ENCODE results near the gene PROSER3. TPM values are rescaled to one million over a fixed set of nuclear protein-coding genes. Genes with fewer than 3 reads are reported as not detected.
A peak's percentile ranks its signal among the peaks of the same experiment; 100 is the strongest.

PROSER3 gene
- total and polyA plus RNA-seq, 2 of the 13 experiments (the other 11 are each of a cell fraction or from before 2014, with no cell fraction given) = 5.1 to 5.7 TPM

DNA sequence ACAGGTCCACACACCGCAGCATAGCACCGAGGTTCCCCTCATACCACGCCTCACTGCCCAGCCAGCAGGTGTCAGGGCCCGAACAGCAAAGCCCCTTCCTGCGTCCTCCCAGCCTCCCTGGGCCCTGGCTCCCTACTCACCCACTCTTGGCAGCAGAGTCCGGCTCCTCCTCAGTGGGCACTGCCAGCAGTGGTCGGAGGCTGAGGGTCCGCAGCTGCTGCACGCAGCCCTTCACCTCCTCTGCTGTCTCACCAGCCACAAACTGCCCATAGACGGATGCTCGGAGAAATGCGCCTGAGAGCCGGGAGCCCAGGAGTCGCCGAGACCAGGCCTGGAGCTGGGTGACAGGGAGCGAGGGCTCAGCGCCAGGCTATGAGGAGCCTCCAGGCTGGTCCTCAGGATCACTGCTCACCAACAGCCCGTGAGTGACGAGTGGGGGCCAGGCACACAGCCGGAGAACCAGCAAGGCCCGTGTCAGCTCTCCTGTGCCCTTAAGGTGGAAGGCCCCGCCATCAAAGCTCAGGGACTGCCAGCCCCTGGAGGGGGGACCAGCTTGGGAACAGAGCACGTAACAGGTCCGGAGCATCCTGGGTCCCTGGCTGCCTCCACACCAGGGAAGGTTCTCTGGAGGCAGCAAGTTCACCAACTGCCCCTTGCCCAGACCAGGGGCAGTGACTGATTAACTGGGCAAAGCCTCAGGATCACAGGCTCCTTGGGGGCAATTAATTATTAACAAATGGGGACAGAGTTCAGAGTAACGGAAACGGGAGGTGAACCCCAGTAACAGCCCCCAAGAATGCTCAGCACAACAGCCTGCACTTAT is 54.5 kb downstream of the PROSER3 start, which contains the start of gene PRODH2 (continued):
- TF ChIP-seq, protein P1, sequence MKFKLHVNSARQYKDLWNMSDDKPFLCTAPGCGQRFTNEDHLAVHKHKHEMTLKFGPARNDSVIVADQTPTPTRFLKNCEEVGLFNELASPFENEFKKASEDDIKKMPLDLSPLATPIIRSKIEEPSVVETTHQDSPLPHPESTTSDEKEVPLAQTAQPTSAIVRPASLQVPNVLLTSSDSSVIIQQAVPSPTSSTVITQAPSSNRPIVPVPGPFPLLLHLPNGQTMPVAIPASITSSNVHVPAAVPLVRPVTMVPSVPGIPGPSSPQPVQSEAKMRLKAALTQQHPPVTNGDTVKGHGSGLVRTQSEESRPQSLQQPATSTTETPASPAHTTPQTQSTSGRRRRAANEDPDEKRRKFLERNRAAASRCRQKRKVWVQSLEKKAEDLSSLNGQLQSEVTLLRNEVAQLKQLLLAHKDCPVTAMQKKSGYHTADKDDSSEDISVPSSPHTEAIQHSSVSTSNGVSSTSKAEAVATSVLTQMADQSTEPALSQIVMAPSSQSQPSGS (CRISPR knock-in tag; IDR thresholded peaks at IDR 0.05) = peak; percentile 34; the same call in 1 of the 2 replicates
- TF ChIP-seq, protein P2, sequence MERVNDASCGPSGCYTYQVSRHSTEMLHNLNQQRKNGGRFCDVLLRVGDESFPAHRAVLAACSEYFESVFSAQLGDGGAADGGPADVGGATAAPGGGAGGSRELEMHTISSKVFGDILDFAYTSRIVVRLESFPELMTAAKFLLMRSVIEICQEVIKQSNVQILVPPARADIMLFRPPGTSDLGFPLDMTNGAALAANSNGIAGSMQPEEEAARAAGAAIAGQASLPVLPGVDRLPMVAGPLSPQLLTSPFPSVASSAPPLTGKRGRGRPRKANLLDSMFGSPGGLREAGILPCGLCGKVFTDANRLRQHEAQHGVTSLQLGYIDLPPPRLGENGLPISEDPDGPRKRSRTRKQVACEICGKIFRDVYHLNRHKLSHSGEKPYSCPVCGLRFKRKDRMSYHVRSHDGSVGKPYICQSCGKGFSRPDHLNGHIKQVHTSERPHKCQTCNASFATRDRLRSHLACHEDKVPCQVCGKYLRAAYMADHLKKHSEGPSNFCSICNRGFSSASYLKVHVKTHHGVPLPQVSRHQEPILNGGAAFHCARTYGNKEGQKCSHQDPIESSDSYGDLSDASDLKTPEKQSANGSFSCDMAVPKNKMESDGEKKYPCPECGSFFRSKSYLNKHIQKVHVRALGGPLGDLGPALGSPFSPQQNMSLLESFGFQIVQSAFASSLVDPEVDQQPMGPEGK (CRISPR knock-in tag; IDR thresholded peaks at IDR 0.05) = peak; percentile 91
- TF ChIP-seq PITX1 (CRISPR knock-in tag; IDR thresholded peaks at IDR 0.05) (peak; percentile 39; the same call in 1 of the 2 replicates), ZNF567 (CRISPR knock-in tag; IDR thresholded peaks at IDR 0.05; ENCODE audit: borderline replicate concordance) (peak; percentile 71; the same call in 1 of the 2 replicates), ZNF75D (CRISPR knock-in tag; IDR thresholded peaks at IDR 0.05; ENCODE audit: borderline replicate concordance) (no peak), PHF20 (CRISPR knock-in tag; IDR thresholded peaks at IDR 0.05) (peak; percentile 50; the same call in 1 of the 2 replicates), HMGXB4 (CRISPR knock-in tag; IDR thresholded peaks at IDR 0.05; ENCODE audit: borderline replicate concordance in 1 of 2, low read depth in 1 of 2) (peak; percentile 42 to 77; a peak in 3 of 4 replicates), ZNF329 (CRISPR knock-in tag; IDR thresholded peaks at IDR 0.05; ENCODE audit: low read depth) (peak; percentile 70; the same call in 1 of the 2 replicates), RBFOX2 (IDR thresholded peaks at IDR 0.05; ENCODE audit: low read depth, low read length) (peak; percentile 63), ZMYM2 (CRISPR knock-in tag; IDR thresholded peaks at IDR 0.05) (0 out of 2 replicates have a peak, but pooled peaks have one; percentile 41), PPARG (CRISPR knock-in tag; conservative IDR thresholded peaks at IDR 0.05) (peak; percentile 93), BCL6 (CRISPR knock-in tag; IDR thresholded peaks at IDR 0.05) (peak; percentile 44; the same call in 1 of the 2 replicates), PHF8 (CRISPR knock-in tag; IDR thresholded peaks at IDR 0.05) (peak; percentile 71; the same call in 1 of the 2 replicates), ZSCAN31 (CRISPR knock-in tag; IDR thresholded peaks at IDR 0.05; ENCODE audit: low read depth) (peak; percentile 43), MAFF (IDR thresholded peaks at IDR 0.05; ENCODE audit: low read depth, low read length) (no peak), BHLHE40 (IDR thresholded peaks at IDR 0.05; ENCODE audit: low read length) (no peak), SOX5 (CRISPR knock-in tag; IDR thresholded peaks at IDR 0.05; ENCODE audit: borderline replicate concordance) (peak; percentile 58; the same call in 1 of the 2 replicates)
- TF ChIP-seq, protein P3, sequence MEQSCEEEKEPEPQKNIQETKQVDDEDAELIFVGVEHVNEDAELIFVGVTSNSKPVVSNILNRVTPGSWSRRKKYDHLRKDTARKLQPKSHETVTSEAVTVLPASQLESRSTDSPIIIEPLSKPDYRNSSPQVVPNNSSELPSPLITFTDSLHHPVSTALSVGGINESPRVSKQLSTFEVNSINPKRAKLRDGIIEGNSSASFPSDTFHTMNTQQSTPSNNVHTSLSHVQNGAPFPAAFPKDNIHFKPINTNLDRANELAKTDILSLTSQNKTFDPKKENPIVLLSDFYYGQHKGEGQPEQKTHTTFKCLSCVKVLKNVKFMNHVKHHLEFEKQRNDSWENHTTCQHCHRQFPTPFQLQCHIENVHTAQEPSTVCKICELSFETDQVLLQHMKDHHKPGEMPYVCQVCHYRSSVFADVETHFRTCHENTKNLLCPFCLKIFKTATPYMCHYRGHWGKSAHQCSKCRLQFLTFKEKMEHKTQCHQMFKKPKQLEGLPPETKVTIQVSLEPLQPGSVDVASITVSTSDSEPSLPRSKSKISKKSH (CRISPR knock-in tag; IDR thresholded peaks at IDR 0.05; ENCODE audit: borderline replicate concordance) = peak; percentile 66

All from HepG2 (cell line).